K562 (cell line): ENCODE results near the gene PTGES3.

Experiments used
- EP300 ChIP-seq: IDR thresholded peaks from 2 replicates; pipeline ENCODE4 v1.6.1; 2012; ENCODE audit warnings: low read length, improper control_type of control experiment
- POLR2A ChIP-seq: fragments of 450-650 bp; conservative IDR thresholded peaks from 2 replicates; pipeline ENCODE4 v1.6.1; 2016
- ZKSCAN1 ChIP-seq: fragments of 150-350 bp; IDR thresholded peaks from 2 replicates; pipeline ENCODE4 v1.6.1; 2016; ENCODE audit warnings: low read depth, low read length
- TF ChIP-seq, protein P1 (sequence below): sonication (generic); formaldehyde crosslinking; IDR thresholded peaks from 2 replicates; pipeline ENCODE4 v1.8.1; 2023; ENCODE audit warnings: mild to moderate bottlenecking, missing genetic modification reagents

GRCh38 chr12:56714431-56714929 is 26.4 kb upstream of the PTGES3 start:
- TF ChIP-seq POLR2A, result no peak
- TF ChIP-seq, protein P1, sequence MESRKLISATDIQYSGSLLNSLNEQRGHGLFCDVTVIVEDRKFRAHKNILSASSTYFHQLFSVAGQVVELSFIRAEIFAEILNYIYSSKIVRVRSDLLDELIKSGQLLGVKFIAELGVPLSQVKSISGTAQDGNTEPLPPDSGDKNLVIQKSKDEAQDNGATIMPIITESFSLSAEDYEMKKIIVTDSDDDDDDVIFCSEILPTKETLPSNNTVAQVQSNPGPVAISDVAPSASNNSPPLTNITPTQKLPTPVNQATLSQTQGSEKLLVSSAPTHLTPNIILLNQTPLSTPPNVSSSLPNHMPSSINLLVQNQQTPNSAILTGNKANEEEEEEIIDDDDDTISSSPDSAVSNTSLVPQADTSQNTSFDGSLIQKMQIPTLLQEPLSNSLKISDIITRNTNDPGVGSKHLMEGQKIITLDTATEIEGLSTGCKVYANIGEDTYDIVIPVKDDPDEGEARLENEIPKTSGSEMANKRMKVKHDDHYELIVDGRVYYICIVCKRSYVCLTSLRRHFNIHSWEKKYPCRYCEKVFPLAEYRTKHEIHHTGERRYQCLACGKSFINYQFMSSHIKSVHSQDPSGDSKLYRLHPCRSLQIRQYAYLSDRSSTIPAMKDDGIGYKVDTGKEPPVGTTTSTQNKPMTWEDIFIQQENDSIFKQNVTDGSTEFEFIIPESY (CRISPR knock-in tag), result no peak
- no peak for TF ChIP-seq EP300
- no peak for TF ChIP-seq ZKSCAN1
